ENCODE data around the gene GALNT12. TPM values are rescaled to one million over a fixed set of nuclear protein-coding genes. Genes with fewer than 3 reads are reported as not detected.

GALNT12 gene
- total and polyA plus RNA-seq, 8 donors: 9.0 to 212 (median 41.8) TPM

DNA sequence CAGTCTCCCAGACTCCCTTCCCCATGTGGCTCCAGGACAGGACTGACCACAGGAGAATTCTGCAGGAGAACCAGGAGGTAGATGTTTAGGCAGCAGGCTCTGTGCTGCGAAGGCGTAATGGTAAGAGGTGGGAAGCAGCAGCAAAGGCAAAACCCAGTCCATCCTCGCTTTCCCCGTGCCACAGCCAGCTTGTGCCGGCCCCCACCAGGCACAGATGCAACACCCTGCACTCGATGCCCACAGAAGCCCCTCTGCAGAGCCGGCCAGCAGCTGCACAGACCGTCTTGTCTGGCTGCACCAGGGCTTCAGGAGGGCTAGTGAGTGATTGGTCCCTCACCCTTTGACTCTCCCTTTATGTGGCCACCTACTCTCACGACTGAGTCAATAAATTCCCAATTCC lies 39.1 kb upstream of the GALNT12 start:
- Histone ChIP-seq H3K9me3 (peaks cover 0 to 9% (median 2%) of the 10 kb centered on the region in 4 donors), H3K4me1 (no peaks in the 10 kb centered on the region), H3K27me3 (no peaks in the 10 kb centered on the region), H3K27ac (no peak overlapping the region), H3K36me3 (peaks cover 47 to 99% (median 87%) of the 10 kb centered on the region in 4 donors), H3K4me3 (no peak overlapping the region)
- DNase-seq: no peak
- 90 to 97% (median 95%) methylated on average over 9 of the region's 9 CpGs for WGBS, 5 donors
- TF ChIP-seq POLR2AphosphoS5 (IDR thresholded peaks at IDR 0.05) (no peak), POLR2A (IDR thresholded peaks at IDR 0.05) (no peak), CTCF (IDR thresholded peaks at IDR 0.05) (no peak), EP300 (IDR thresholded peaks at IDR 0.05) (no peak)
- intact Hi-C loops (cut with DNase I; ENCODE audit: low total_unique reads): no loop called here

DNA sequence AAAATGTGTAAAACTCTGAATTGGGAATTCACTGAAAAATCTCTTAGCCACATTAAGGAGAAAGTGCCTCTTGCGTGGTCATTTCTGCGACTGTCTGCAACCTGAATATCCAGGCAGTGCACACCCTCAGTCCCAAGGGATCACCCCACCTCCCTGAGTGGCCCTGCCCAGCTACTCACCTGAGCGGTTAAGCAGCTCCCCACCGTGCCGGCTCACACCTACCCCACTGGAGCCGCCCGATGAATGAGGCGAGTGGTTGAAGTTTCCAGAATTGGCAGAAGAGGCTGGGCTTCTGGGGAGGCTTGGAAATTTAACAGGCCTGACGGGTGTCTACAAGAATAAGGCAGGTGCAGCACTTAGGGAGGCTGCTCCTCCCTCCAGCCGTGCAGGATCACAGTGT lies 36.8 kb upstream of the GALNT12 start:
- intact Hi-C loops (cut with DNase I; ENCODE audit: low total_unique reads): loop anchor here (10.0 kb wide), 1 partner anchor 456 kb away; no protein-coding TSS in a partner anchor
- 88 to 98% (median 95%) methylated on average over 7 to 10 of the region's 10 CpGs for WGBS, 5 donors
- DNase-seq: no peak

DNA sequence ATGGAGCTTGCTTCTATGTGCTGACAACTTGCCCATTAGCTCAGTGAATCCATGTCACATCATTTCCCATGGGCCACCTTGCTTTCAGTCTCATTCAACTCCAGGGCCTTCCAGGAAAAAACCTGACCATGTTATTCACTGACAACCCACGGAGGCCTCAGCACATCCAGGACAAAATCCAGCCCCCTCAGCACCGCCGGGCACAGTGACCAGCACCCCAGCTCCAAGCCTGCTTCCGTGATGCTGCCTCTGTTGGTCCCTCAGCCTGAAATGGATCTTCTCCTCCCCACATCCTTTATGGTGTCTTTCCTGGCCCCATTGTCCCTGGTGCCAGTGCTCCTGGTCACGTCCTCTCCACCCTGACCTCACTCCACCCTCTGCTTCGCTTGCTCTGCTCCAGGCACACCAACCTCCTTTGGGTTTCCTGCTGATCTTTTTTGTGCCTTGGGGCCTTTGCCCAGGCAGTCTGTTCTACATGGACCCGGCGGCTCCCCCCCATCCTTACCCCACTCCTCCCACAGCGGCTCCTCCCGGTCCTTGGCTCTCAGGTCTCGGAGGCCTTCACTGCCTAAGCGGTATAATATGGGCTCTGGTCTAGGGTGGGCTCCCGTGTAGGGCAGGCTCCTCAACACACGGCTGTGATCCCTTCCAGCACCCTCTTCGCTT lies 36.1 kb upstream of the GALNT12 start:
- intact Hi-C loops (cut with DNase I; ENCODE audit: low total_unique reads): loop anchor here (10.0 kb wide), 1 partner anchor 457 kb away; no protein-coding TSS in a partner anchor
- no peak for DNase-seq
- H3K36me3 ChIP-seq: peaks cover 57 to 82% (median 81%) of the 10 kb centered on the region in 4 donors
- H3K4me1 ChIP-seq: no peaks in the 10 kb centered on the region
- no peaks in the 10 kb centered on the region for H3K27me3 ChIP-seq
- WGBS, 5 donors: 89 to 98% (median 96%) methylated on average over 14 to 15 of the region's 15 CpGs
- H3K9me3 ChIP-seq: no peaks in the 10 kb centered on the region
- no peak overlapping the region for H3K27ac ChIP-seq
- TF ChIP-seq POLR2A (IDR thresholded peaks at IDR 0.05): no peak
- TF ChIP-seq POLR2AphosphoS5 (IDR thresholded peaks at IDR 0.05): no peak
- TF ChIP-seq CTCF (IDR thresholded peaks at IDR 0.05): no peak
- TF ChIP-seq EP300 (IDR thresholded peaks at IDR 0.05): no peak
- H3K4me3 ChIP-seq: no peak overlapping the region

More for the DNA sequence above, 36.8 kb upstream of the GALNT12 start:
- Histone ChIP-seq H3K27me3 (no peaks in the 10 kb centered on the region), H3K4me3 (no peak overlapping the region), H3K9me3 (no peaks in the 10 kb centered on the region), H3K27ac (no peak overlapping the region), H3K36me3 (peaks cover 57 to 88% (median 84%) of the 10 kb centered on the region in 4 donors), H3K4me1 (no peaks in the 10 kb centered on the region)
- TF ChIP-seq POLR2AphosphoS5 (IDR thresholded peaks at IDR 0.05) (no peak), POLR2A (IDR thresholded peaks at IDR 0.05) (no peak), CTCF (IDR thresholded peaks at IDR 0.05) (no peak), EP300 (IDR thresholded peaks at IDR 0.05) (no peak)

DNA sequence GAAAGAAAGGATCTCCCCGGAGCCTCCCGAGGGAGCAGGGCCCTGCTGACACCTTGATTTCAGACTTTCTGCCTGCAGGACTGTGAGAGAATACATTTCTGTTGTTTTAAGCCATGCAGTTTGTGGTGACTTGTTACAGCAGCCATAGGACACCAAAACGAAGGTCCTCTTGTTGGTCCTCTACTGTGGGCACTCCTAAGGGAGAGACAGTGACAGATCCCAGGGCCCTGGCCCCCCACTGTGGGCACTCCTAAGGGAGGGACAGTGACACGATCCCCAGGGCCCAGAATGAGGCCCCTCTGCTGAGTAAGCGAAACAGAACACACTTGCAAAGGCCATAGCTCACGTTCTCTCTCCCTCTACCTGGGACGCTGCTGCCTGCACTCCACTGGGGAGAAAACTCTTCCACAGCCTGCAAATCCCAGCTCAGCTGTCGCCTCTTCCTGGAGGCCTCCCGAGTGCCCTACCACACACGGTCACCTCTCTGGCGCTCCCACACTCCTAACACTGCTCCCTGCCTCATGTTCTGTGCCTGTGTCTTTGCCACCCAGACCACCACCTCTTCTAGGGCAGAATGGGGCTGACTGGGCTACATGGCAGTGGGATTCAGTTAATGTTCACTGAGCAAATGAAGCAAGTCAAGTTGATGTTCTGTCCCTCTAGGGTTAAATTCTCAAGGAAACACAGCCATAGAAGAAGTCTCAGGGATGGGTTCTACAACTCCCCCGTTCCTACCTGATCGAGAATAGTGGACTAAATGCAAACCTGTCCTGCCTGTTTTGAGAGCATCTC lies 34.9 kb upstream of the GALNT12 start:
- TF ChIP-seq POLR2A (IDR thresholded peaks at IDR 0.05): no peak
- TF ChIP-seq CTCF (IDR thresholded peaks at IDR 0.05): no peak
- TF ChIP-seq EP300 (IDR thresholded peaks at IDR 0.05): no peak
- TF ChIP-seq POLR2AphosphoS5 (IDR thresholded peaks at IDR 0.05): no peak
- intact Hi-C loops (cut with DNase I; ENCODE audit: low total_unique reads): loop anchor here (10.0 kb wide), 1 partner anchor 458 kb away; no protein-coding TSS in a partner anchor
- DNase-seq: no peak
- no peaks in the 10 kb centered on the region for H3K27me3 ChIP-seq
- no peaks in the 10 kb centered on the region for H3K9me3 ChIP-seq
- H3K4me1 ChIP-seq: no peaks in the 10 kb centered on the region
- no peak overlapping the region for H3K4me3 ChIP-seq
- H3K36me3 ChIP-seq: peaks cover 55 to 82% (median 78%) of the 10 kb centered on the region in 4 donors
- no peak overlapping the region for H3K27ac ChIP-seq
- 88 to 92% (median 90%) methylated on average over 10 to 13 of the region's 13 CpGs for WGBS, 5 donors
